ENCODE measurements around the gene SPRR2B.
"Not testable (repeated sequence)": the region's sequence is repeated elsewhere in the genome, so short reads cannot be mapped to it uniquely, and the experiment has no call there.

DNA sequence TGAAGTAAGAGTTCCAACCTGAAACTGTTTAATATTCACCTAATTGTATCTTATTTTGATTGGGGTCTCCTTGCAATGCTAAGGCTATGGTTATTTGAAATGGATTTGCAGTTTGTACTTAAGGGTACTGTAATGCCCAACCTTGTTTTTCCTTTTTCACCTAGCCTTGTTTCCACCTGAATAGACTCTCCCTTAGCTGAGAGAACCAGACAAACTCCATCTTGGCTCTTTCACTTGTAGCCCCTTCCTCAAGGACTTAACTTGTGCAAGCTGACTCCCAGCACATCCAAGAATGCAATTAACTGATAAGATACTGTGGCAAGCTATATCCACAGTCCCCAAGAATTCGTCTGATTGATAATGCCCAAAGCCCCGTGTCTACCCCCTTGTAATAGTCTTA is 49.6 kb downstream of the SPRR2B start:
- TF ChIP-seq TAF1 (IDR thresholded peaks at IDR 0.05; ENCODE audit: borderline replicate concordance, low read depth, low read length); POLR2A (IDR thresholded peaks at IDR 0.05; ENCODE audit: low read depth, low read length): not testable (repeated sequence)

All from GM12892 (cell line).